Skeletal muscle tissue (tissue), 4 donors: ENCODE results near the gene LIPM. TPM values are rescaled to one million over a fixed set of nuclear protein-coding genes. Genes with fewer than 3 reads are reported as not detected.

Source experiments
- H3K27ac ChIP-seq: one replicate; pipeline ENCODE4 v1.7.0; 2013; ENCODE audit warnings: mild to moderate bottlenecking, low read depth, low read length, inconsistent platforms
- H3K27me3 ChIP-seq, 3 donors: one replicate each; pipeline ENCODE4 v1.7.0; 2013; ENCODE audit warnings: low read length in 3 of 3; ENCODE audit not compliant: control insufficient read depth in 3 of 3, insufficient read depth in 3 of 3
- H3K36me3 ChIP-seq, 3 donors: one replicate each; pipeline ENCODE4 v1.7.0; 2013; ENCODE audit warnings: low read length in 3 of 3; ENCODE audit not compliant: control insufficient read depth in 3 of 3, insufficient read depth in 3 of 3
- H3K4me1 ChIP-seq, 3 donors: one replicate each; pipeline ENCODE4 v1.7.0; 2013; ENCODE audit warnings: low read length in 3 of 3, mild to moderate bottlenecking in 3 of 3; ENCODE audit not compliant: control insufficient read depth in 3 of 3, insufficient read depth in 3 of 3
- H3K4me3 ChIP-seq, 3 donors: one replicate each; pipeline ENCODE4 v1.7.0; 2013; ENCODE audit warnings: low read length in 3 of 3
- H3K9ac ChIP-seq, 3 donors: one replicate each; pipeline ENCODE4 v1.7.0; 2013; ENCODE audit warnings: low read length in 3 of 3, mild to moderate bottlenecking in 3 of 3, moderate library complexity in 2 of 3, low read depth in 1 of 3
- H3K9me3 ChIP-seq, 3 donors: one replicate each; pipeline ENCODE4 v1.7.0; 2013; ENCODE audit warnings: low read length in 3 of 3; ENCODE audit not compliant: control insufficient read depth in 3 of 3
- total RNA-seq: library from RNA; depleted of rRNA; stranded (reverse); fragments of >200 nt; gene quantifications from one replicate; pipeline ENCODE4 v1.2.3, GENCODE V29; 2014
- donor health status: Osteomylitis.

Gene LIPM
- total RNA-seq, 1 donor from 2014 or later = under 0.01 TPM

DNA sequence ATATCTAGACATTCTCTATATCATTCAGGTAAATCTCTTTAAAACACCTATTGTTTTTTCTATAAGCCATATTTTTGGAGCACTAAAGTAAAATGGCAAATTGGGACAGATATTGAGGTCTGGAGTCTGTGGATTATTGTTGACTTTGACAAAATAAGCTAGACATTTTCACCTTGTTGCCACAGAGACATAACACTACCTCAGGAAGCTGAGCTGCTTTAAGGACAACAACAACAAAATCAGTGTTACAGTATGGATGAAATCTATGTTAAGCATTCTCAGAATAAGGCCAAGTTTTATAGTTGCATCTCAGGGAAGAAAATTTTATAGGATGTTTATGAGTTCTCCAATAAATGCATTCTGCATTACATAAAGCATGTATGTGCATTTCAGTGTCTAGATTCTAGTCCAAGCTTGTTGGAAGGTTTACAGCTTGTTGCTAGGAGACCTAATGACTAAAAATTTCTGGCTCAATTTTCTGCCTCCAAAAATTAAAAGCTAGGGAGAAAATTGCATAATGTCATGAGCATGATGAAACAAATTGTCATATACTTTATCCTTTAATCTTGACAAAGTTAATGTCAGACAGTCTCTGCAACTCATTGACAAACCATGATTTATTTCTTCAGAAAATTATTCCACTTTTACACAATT is 18.3 kb downstream of the LIPM start:
- Histone ChIP-seq H3K27ac (no peak overlapping the region), H3K36me3 (no peaks in the 10 kb centered on the region), H3K4me3 (no peak overlapping the region), H3K9me3 (no peaks in the 10 kb centered on the region), H3K27me3 (no peaks in the 10 kb centered on the region), H3K9ac (no peak overlapping the region), H3K4me1 (no peaks in the 10 kb centered on the region)

DNA sequence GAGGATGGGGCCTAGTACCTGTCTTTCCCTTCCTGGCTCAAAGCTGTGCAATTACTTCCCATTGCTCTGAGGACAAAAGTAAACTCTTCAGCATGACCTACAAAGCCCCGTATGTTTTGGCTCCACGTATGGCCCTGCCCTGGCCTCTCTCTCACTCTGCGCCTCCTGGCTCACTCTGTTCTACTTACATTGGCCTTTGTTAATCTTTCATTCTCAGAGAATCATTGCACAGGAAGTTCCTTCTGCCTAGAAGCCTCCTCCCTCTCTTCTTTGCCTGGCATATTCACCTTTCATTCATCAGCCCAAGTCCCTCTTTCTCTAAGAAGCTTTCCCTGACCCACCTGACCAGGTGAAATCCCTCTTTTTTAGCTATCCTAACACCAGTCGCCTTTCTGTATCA is 23.9 kb downstream of the LIPM start:
- no peak overlapping the region for H3K4me3 ChIP-seq
- no peaks in the 10 kb centered on the region for H3K4me1 ChIP-seq
- no peaks in the 10 kb centered on the region for H3K27me3 ChIP-seq
- no peak overlapping the region for H3K27ac ChIP-seq
- no peak overlapping the region for H3K9ac ChIP-seq
- H3K9me3 ChIP-seq = no peaks in the 10 kb centered on the region
- no peaks in the 10 kb centered on the region for H3K36me3 ChIP-seq

DNA sequence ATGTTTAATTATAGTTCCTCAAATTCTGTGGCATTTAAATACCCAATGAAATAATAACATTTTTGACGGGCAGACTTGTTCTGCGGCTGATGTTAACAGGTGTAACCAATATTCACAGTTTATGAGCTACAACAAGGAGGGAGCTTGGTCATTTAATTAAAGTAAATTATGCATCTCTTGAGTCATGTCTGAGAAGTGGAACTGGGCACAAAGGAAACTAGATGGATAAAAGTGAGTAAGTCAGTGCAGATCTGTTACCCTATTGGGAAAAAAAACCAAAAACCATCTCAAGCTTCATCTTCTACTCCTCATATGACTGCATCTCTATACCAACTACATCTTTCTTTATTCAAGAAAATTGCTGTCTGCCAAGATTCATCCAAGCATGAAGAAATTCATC is 25.1 kb downstream of the LIPM start:
- H3K4me3 ChIP-seq = no peak overlapping the region
- H3K4me1 ChIP-seq = no peaks in the 10 kb centered on the region
- H3K9ac ChIP-seq = no peak overlapping the region
- H3K36me3 ChIP-seq = no peaks in the 10 kb centered on the region
- no peaks in the 10 kb centered on the region for H3K9me3 ChIP-seq
- H3K27ac ChIP-seq = no peak overlapping the region
- H3K27me3 ChIP-seq = no peaks in the 10 kb centered on the region

DNA sequence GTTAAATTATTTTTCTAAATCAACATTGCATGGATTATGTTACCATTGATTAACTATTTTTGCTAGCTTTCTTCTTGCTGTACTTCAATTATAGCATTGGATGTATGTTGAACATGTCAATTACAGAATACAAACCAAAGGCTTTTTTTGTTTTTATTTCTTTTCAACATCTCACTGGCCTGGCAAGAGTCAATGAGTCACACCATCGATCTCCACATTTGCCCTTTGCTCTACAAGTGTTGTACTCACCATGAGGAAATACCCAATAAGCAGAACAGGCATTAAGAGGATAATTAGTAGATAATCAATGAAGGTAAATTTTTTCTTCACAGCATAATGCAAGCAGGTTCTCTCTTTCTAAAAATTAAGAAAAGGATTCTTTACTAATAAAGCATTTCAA is 25.8 kb downstream of the LIPM start:
- no peak overlapping the region for H3K4me3 ChIP-seq
- no peaks in the 10 kb centered on the region for H3K36me3 ChIP-seq
- H3K9ac ChIP-seq = no peak overlapping the region
- H3K4me1 ChIP-seq = no peaks in the 10 kb centered on the region
- no peaks in the 10 kb centered on the region for H3K27me3 ChIP-seq
- H3K9me3 ChIP-seq = no peaks in the 10 kb centered on the region
- H3K27ac ChIP-seq = no peak overlapping the region

DNA sequence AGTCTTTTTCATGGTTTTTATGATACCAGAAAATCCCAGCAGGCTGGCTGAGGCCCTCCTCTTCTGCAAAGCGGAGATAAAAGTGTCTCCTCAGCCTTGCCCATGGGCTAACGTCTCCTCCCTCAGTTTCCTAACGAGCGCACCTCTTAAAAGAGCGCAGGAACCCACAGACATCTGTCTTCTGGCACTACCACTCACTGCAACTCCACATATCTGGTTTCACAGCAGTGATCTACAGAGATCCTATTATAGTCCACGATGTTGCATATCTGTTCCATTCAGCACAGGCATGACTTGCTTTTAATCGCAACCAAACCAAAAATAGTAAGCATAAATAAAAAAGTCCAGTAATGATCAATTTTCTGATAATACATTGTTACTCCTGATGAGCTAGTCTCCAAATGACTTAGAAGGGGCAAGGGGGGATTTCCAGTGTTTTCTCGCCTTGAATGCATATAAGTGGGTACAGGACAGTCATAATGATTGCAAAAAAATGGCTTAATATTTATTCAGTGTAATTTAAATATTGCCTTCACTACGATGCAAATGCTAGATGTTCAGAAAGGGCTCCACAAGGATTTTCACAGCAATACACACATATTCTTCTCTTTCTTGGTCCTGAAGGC is 28.2 kb downstream of the LIPM start:
- Histone ChIP-seq H3K9me3 (no peaks in the 10 kb centered on the region), H3K9ac (no peak overlapping the region), H3K27ac (no peak overlapping the region)

DNA sequence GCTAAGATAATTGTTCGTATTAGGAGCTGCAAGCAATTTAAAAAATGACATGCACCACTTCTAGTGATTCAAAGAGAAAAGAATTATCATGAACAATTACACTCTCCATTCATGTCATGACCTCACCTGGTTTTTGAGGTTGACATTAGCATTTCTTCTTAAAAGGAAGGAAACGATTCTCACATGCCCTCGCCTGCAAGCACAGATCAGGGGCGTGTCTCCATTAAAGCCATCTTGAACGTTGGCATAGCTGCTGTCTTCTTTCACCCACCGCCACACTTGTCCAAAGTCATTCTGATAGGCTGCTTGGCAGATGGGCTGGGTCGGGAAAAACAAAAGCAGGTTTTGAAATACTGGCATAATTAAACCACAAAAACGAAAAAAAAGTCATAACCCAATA is 29.2 kb downstream of the LIPM start:
- Histone ChIP-seq H3K27ac (no peak overlapping the region), H3K36me3 (no peaks in the 10 kb centered on the region), H3K4me3 (no peak overlapping the region), H3K9ac (no peak overlapping the region), H3K4me1 (no peaks in the 10 kb centered on the region), H3K9me3 (no peaks in the 10 kb centered on the region), H3K27me3 (no peaks in the 10 kb centered on the region)

More for the DNA sequence above, 28.2 kb downstream of the LIPM start:
- Histone ChIP-seq H3K4me1 (no peaks in the 10 kb centered on the region), H3K36me3 (no peaks in the 10 kb centered on the region), H3K27me3 (no peaks in the 10 kb centered on the region), H3K4me3 (no peak overlapping the region)

DNA sequence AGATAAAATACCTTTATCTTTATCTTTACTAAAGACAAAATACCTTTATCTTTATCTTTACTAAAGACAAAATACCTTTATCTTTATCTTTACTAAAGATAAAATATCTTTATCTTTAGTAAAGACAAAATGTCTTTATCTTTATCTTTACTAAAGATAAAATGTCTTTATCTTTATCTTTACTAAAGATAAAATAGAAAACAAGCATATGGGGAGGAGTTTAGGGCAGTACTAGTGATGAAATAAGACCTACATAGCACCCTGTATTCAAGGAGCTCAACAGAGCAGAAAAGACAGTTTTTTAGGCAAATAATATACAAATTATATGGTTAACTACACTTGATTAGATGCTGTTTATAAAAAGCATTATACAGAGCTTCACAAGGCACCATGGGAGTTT is 29.8 kb downstream of the LIPM start:
- H3K27ac ChIP-seq = no peak overlapping the region
- no peaks in the 10 kb centered on the region for H3K36me3 ChIP-seq
- H3K9ac ChIP-seq = no peak overlapping the region
- no peaks in the 10 kb centered on the region for H3K4me1 ChIP-seq
- H3K4me3 ChIP-seq = no peak overlapping the region
- H3K27me3 ChIP-seq = no peaks in the 10 kb centered on the region
- no peaks in the 10 kb centered on the region for H3K9me3 ChIP-seq

DNA sequence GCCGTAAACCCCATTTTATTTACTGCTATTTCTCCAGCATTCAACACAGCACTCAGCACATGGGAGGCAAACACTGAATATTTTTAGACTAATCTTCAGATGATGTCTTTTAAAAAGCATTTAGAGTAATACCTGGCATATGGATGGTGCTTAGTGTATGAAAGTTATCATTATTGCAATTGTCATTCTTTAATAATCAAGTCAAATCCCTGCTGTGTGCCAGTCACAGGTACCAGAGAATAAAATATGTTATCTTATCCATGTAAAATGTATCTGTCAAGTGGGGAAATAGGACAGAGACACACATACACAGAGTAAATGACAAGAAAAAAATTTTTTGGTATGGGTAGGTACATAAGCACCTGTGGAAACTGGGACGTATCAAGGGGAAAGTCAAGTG is 30.6 kb downstream of the LIPM start:
- H3K9ac ChIP-seq = no peak overlapping the region
- H3K36me3 ChIP-seq = no peaks in the 10 kb centered on the region
- H3K4me3 ChIP-seq = no peak overlapping the region
- no peaks in the 10 kb centered on the region for H3K9me3 ChIP-seq
- H3K27ac ChIP-seq = no peak overlapping the region
- H3K27me3 ChIP-seq = no peaks in the 10 kb centered on the region
- H3K4me1 ChIP-seq = no peaks in the 10 kb centered on the region

DNA sequence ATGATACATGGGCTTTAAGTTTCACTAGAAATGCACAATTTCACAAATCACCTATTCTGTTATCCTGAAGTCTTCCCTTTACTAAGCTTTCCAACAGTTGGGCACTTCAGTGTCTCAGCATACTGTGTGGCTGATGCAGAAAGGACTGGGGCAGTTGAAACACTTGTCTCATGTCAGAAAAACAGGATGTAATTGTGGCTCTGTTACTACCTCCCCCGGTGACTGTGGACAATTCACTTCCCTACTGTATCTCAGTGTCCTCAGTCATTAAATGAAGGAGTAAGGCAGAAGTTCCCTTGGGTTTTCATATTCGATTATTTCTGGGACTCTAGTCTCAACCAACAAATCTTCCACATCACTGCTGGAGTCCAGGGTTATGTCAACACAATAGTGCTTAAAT is 31.2 kb downstream of the LIPM start:
- no peak overlapping the region for H3K27ac ChIP-seq
- no peaks in the 10 kb centered on the region for H3K4me1 ChIP-seq

DNA sequence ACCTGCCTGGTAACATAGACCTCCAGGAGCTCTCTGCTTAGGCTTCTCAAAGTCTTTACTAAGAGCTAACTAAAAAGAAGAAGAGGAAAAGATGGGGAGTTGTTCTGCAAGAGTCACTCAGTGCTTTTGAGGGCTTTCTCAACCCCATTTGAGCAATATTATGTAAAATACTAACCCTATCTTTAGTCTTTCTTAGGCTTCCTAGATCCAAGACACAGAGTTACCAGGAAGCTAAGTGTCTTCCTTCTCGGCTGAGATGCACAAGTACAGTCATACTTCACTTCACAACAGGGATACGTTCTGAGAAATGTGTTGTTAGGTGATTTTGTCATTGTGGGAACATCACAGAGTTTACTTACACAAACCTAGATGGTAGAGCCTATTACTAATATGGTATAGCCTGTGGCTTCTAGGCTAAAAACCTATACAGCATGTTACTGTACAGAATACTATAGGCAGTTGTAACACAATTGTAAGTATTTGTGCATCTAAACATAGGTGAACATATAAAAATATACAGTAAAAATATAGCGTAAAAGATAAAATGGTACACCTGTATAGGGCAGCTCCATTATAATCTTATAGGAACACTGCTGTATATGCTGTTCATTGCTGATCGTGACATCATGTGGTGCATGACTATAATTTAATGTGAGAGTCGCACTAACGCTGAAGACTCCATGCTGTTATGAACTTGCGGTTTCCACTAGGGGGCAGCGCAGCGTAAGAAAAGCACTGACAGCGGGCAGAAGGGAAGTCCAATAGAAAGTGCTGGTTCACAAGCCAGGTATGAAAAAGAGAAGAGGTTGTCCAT is 32.8 kb downstream of the LIPM start:
- H3K27ac ChIP-seq = no peak overlapping the region
- H3K9me3 ChIP-seq = no peaks in the 10 kb centered on the region

More for the DNA sequence above, 31.2 kb downstream of the LIPM start:
- Histone ChIP-seq H3K9ac (no peak overlapping the region), H3K9me3 (no peaks in the 10 kb centered on the region), H3K27me3 (no peaks in the 10 kb centered on the region), H3K4me3 (no peak overlapping the region), H3K36me3 (no peaks in the 10 kb centered on the region)

More for the DNA sequence above, 32.8 kb downstream of the LIPM start:
- Histone ChIP-seq H3K4me3 (no peak overlapping the region), H3K27me3 (no peaks in the 10 kb centered on the region), H3K36me3 (no peaks in the 10 kb centered on the region), H3K4me1 (no peaks in the 10 kb centered on the region), H3K9ac (no peak overlapping the region)
